HG02870 (cell line): ENCODE data around the gene UGT1A5.
"Not testable (repeated sequence)": the region's sequence is repeated elsewhere in the genome, so short reads cannot be mapped to it uniquely, and the experiment has no call there.

ENCODE experiments used
- ATAC-seq: cut with Tn5 transposase; IDR thresholded peaks from one replicate; pipeline ENCODE4 v1.9.1; 2021; ENCODE audit warnings: mild to moderate bottlenecking, moderate library complexity; ENCODE audit not compliant: unreplicated experiment

Gene UGT1A5

DNA sequence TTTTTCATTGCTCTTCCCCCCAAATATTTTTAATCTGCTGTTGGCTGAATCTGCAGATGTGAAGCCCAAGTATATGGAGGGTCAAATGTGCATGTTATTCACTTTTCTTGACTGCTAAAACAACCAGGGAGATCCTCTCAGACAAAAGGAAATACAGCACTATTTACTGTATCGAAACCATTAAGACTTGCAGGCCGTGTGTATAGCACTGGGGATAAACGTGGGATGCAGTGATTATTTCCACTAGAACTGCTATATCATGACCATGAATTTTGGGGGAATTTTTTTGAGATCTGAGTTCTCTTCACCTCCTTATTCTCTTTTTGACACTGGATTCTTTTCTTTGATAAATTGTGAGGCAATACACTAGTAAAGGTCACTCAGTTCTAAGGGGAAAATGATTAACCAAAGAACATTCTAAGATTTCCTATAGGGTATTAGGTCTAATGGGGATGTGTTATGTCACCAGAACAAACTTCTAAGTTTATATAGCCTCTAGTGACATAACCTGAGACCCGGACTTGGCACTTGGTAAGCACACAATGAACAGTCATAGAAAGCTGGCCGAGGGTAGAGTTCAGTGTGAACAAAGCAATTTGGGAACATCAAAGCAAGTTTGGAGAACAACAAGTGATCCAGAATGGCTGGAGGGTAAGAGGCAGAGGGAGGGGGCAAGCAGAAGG, 32.5 kb downstream of the UGT1A5 start:
- no peak for ATAC-seq

DNA sequence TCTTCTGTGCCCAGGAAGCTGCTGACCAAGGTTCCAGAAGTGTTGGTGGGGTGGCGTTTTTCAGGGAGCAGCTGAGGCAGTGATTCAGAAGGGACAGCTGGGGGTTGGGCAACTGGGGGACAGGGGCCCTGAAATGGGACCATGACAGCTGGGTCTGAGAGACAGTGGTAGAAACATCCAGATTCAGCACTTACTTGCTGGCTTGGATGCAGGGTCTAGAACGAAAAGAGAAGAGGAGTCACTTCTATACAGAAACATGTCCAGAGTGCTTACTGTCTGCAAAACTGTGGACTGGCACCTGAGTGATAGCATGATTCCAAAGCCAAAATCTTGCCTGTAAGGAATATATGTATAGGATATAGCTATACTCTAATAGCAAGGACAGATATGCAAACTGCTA, 33.1 kb downstream of the UGT1A5 start:
- ATAC-seq: not testable (repeated sequence)

DNA sequence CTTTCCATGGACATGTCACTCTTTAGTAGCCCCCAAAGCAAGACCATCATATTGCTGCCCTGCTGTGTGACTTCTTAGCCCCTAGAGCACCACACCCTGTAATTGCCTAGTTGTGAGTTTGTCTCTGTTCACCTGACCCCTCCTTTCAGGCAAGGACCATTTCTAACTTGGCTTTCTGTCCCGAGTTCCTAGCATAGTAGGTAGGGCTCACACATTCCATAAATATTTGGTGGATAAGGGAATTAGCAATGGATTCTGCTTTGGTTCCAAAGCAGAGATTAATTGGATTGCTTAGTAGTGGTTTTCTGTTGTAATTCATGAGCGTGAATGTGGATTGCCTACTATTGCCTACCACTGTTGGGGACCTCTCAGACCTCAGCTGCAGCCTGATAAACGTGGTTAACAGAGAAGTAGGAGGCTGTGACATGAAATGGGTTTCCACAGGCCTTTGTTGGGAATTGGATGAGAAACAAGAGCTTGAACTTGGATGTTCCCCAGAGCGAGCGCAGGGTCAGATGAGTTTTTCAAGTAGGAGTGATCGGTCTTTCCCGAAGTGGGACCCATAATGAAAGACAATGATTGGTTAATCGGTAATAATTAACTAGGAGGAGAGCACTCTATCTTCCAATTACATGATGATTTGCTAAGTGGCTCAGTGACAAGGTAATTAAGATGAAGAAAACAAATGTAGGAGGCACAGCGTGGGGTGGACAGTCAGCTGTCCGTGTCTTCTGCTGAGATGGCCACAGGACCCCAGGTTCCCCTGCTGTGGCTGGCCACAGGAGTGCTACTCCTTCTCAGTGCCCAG, 34.0 kb downstream of the UGT1A5 start:
- no peak for ATAC-seq

DNA sequence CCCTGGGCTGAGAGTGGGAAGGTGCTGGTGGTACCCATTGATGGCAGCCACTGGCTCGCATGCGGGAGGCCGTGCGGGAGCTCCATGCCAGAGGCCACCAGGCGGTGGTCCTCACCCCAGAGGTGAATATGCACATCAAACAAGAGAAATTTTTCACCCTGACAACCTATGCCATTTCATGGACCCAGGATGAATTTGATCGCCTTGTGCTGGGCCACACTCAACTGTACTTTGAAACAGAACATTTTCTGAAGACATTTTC, 34.5 kb downstream of the UGT1A5 start:
- no peak for ATAC-seq

DNA sequence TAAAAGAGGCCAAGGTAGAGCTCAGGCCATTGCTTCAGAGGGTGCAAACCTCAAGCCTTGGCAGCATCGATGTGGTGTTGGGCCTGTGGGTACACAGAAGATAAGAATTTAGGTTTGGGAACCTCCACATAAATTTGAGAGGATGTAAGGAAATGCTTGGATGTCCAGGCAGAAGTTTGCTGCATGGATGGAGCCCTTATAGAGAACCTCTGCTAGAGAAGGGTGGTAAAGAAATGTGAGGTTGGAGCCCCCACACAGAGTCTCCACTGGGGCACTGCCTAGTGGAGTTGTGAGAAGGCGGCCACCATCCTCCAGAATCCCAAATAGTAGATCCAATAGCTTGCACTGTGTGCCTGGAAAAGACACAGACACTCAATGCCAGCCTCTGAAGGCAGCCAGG, 38.0 kb downstream of the UGT1A5 start:
- not testable (repeated sequence) for ATAC-seq

DNA sequence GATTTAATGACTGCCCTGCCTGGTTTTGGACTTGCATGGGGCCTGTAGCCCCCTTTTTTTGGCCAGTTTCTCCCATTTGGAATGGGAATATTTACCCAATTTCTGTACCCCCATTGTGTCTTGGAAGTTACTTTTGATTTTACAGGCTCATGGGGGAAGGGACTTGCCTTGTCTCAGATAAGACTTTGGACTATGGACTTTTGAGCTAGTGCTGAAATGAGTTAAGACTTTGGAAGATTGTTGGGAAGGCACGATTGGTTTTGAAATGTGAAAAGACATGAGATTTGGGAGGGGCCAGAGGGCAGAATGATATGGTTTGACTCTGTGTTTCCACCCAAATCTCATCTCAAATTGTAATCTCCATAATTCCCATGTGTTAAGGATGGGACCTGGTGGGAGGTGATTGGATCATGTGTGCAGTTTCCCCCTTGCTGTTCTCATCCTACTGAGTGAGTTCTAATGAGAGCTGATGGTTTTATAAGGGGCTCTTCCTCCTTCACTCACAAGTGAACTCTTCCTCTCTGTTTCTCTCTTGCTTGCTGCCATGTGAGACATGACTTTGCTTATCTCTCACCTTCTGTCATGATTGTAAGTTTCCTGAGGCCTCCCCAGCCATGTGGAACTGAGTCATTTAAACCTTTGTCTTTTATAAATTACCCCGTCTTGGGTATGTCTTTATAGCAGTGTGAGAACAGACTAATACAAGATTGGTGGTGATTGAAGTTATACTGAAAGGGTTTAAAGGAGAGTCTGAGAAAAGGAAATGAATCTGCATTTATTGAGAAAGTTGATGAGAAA, 38.7 kb downstream of the UGT1A5 start:
- not testable (repeated sequence) for ATAC-seq

DNA sequence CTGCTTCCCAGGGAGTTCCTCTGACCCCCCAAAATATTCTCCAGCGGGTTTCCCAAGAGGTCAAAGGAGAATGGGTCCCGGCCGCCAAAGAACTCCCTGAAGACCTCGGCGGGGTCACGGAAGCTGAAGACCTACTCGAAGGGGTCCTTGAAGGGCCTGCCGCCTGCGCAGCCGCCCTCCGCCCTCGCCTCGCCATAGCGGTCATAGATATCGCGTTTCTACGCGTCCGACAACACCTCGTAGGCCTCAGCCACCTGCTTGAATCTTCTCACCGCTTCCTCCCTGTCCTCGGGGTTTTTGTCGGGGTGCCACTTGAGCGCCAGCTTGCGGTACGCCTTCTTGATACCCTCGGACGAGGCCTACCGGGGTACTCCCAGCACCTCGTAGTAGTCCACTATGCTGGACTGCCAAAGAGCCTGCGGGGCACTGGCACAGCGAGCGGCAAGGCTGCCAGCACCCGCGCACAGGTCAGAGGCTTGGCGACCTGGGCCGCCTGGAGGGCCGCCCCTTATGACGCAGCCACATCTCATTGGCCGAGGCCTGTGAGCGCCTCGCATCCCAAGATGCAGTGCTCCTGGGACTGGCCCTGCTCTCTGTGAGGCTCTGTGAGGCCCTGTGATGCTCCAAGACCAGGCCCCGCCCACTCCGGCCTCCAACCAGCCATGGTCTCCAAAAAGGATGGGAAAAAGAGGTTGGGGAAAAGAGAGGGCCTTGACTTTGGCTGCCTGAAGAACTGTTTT, 42.3 kb downstream of the UGT1A5 start:
- no peak for ATAC-seq

DNA sequence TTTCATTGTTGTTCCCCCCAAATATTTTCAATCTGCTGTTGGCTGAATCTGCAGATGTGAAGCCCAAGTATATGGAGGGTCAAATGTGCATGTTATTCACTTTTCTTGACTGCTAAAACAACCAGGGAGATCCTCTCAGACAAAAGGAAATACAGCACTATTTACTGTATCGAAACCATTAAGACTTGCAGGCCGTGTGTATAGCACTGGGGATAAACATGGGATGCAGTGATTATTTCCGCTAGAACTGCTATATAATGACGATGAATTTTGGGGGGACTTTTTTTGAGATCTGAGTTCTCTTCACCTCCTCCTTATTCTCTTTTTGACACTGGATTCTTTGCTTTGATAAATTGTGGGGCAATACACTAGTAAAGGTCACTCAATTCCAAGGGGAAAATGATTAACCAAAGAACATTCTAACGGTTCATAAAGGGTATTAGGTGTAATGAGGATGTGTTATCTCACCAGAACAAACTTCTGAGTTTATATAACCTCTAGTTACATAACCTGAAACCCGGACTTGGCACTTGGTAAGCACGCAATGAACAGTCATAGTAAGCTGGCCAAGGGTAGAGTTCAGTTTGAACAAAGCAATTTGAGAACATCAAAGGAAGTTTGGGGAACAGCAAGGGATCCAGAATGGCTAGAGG, 43.8 kb downstream of the UGT1A5 start:
- no peak for ATAC-seq

DNA sequence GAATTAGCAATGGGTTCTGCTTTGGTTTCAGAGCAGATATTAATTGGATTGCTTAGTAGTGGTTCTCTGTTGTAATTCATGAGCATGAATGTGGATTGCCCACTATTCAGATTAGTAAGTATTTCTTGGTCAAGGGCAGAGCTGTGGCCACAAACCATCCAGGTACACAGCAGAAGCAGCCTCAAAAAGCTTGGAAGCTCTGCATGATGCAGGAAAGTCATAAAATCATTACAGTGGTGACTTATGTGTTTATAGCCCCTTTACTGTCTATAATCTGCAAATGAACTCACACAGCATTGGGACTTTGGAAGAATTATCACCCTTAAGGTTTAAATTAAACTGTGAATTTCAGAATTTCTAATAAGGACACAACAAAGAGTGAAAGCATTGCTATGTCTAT, 45.4 kb downstream of the UGT1A5 start:
- no peak for ATAC-seq

DNA sequence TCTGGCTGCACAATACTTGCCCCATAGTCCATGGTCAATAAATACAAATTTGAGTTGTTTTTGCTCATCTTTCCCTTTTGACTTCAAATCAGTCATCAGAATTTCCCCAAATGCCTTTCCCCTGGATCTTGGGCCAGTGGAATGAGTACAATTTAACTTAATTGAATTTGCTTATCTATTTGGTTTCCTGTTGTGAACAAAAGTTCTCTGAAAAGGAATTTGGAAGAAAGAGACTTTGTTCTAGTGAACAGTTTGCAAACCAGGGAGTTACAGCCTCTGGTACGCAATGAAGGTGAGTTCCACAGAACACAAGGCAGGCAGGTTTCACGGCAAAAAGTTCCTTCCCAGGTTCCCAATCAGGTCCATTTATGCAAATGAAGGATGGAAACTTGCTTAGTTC, 46.1 kb downstream of the UGT1A5 start:
- no peak for ATAC-seq

DNA sequence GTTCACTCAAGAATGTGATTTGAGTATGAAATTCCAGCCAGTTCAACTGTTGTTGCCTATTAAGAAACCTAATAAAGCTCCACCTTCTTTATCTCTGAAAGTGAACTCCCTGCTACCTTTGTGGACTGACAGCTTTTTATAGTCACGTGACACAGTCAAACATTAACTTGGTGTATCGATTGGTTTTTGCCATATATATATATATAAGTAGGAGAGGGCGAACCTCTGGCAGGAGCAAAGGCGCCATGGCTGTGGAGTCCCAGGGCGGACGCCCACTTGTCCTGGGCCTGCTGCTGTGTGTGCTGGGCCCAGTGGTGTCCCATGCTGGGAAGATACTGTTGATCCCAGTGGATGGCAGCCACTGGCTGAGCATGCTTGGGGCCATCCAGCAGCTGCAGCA, 47.3 kb downstream of the UGT1A5 start, which contains the start of gene UGT1A1:
TSS of gene UGT1A1 (plus strand) at position 228 of the 400 bp plus-strand sequence. CDS start at position 246, 18 bp downstream.
- ATAC-seq: no peak

DNA sequence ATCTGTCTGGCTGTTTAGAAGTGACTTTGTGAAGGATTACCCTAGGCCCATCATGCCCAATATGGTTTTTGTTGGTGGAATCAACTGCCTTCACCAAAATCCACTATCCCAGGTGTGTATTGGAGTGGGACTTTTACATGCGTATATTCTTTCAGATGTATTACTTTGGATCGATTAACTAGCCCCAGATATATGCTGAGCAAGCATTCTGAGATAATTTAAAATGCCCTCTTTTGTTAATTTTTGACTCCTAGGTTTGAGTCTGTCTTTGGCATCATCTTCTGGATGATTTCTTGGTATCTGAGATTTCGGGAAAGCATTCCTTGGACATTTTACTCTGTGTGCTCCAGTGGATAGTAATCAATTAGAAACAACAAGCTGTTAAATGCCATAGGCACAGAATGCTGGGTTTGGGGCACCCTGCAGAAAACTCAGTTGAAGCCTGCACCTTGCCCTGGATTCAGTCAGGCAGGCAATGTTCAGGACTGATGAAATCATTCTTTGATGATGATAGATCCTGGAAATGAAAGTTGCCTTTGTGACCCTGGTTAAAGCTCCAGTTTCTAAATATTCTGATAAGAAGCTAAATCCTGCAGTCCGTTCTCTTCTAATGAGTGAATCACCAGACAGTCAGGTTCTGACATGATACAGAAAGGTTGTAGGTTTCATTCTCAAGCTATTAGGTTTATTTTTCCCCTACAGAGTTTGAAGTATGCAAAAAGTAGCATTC, 48.5 kb downstream of the UGT1A5 start:
- no peak for ATAC-seq

DNA sequence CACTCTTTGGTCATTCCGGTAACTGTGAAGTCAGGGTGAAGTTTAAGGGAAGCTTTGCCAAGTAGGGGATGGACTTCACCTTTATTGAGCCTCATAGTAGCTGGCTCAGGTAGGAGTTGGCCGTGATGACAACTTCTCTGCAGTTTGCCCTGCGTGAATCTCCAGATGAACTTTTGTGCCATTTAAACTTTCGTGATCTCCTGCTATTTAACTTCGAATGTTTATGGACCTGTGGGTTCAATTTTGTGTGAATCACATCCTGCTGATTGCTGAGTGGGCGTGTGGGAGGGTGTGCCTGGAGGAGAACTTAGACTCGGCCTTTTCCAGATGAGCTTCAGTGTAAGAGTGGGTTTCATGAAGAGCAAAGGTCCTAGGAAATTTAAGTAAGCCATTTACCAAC, 51.6 kb downstream of the UGT1A5 start:
- ATAC-seq: no peak

DNA sequence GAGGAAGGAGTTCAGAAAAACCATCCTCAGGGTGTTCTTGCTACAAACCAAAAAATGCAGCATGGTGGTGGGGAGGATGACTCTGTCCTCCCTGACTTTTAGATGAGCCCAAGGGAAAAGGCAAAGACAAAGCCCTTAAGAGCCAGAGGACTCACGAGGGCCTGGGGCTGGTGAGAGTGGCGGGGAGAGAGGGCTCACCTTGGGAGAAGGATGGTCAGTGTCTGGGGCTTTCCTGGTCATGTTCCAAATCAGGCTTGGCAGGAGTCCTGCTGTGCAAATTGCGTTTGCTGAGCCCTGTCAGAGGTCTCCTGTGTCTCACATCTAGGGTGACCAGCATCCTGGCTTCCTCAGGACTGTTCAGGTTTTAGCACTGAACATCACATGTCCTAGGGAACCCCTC, 52.1 kb downstream of the UGT1A5 start:
- no peak for ATAC-seq

DNA sequence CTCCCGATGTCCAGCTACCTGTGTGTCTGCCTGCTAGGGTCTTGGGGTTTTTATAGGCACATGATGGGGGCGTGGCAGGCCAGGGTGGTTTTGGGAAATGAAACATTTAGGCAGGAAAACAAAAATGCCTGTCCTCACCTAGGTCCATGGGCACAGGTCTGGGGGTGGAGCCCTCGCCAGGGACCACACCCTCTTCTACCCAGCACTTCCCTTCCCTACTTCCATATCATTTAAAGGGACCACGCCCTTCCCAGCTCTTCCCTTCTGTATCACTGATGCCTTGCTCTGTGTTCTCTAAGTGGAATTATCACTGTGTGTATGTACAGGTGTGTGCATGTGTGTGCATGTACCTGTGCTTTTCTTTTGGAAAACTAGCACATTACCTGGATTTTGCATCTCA, 53.7 kb downstream of the UGT1A5 start:
- ATAC-seq: no peak

DNA sequence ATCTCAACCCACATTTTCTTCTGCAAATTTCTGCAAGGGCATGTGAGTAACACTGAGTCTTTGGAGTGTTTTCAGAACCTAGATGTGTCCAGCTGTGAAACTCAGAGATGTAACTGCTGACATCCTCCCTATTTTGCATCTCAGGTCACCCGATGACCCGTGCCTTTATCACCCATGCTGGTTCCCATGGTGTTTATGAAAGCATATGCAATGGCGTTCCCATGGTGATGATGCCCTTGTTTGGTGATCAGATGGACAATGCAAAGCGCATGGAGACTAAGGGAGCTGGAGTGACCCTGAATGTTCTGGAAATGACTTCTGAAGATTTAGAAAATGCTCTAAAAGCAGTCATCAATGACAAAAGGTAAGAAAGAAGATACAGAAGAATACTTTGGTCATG, 55.4 kb downstream of the UGT1A5 start:
- ATAC-seq: no peak

DNA sequence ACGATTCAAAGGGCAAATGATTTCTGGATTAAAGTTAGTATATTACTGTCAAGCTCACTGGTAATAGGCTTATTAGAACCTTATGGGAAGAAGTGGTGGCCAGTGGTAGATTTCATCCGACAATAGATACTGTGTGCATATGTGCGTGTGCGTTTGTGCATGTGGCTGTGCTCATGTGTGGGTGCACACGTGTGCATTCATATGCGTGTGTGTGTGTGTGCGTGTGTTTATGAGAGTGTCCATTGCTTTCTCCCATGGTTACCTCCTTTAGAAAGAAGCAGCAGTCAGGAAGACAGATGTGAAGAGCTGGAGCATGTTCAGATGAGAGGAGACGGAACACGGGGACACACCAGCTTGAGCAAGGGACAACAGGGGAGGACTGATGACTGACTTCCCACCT, 56.6 kb downstream of the UGT1A5 start:
- ATAC-seq: no peak

DNA sequence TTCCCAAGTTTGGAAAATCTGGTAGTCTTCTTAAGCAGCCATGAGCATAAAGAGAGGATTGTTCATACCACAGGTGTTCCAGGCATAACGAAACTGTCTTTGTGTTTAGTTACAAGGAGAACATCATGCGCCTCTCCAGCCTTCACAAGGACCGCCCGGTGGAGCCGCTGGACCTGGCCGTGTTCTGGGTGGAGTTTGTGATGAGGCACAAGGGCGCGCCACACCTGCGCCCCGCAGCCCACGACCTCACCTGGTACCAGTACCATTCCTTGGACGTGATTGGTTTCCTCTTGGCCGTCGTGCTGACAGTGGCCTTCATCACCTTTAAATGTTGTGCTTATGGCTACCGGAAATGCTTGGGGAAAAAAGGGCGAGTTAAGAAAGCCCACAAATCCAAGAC, 59.4 kb downstream of the UGT1A5 start:
- no peak for ATAC-seq

DNA sequence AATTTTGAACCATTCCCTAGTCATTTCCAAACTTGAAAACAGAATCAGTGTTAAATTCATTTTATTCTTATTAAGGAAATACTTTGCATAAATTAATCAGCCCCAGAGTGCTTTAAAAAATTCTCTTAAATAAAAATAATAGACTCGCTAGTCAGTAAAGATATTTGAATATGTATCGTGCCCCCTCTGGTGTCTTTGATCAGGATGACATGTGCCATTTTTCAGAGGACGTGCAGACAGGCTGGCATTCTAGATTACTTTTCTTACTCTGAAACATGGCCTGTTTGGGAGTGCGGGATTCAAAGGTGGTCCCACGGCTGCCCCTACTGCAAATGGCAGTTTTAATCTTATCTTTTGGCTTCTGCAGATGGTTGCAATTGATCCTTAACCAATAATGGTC, 59.9 kb downstream of the UGT1A5 start:
- no peak for ATAC-seq

DNA sequence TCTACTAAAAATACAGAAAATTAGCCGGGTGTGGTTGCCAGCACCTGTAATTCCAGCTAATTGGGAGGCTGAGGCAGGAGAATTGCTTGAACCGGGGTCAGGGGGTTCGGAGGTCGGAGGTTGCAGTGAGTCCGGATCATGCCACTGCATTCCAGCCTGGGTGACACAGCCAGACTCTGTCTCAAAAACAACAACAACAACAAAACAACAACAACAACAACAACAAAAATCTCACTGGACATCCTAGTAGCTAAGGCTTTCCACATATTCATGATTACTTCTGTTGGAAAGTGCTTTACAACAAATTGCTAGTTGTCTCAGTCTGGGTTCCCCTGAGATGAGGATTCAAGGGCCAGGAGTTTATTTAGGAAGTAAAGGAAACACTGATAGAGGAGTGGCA, 61.1 kb downstream of the UGT1A5 start:
- ATAC-seq: no peak
